ENCODE data around the gene CAMSAP1. TPM values are rescaled to one million over a fixed set of nuclear protein-coding genes. Genes with fewer than 3 reads are reported as not detected.
"Not testable (repeated sequence)": the region's sequence is repeated elsewhere in the genome, so short reads cannot be mapped to it uniquely, and the experiment has no call there.

CAMSAP1 gene
- total RNA-seq, 2 experiments from 2014 or later: 43.2 to 46.0 TPM

GRCh38 chr9:135947582-135947981 is 40.2 kb upstream of the CAMSAP1 start:
- H3K4me1 Mint-ChIP-seq (ENCODE audit: low read depth): peaks cover 4% of the 10 kb centered on the region
- H3K36me3 Mint-ChIP-seq: peaks cover 50% of the 10 kb centered on the region
- no peaks in the 10 kb centered on the region for H3K27me3 Mint-ChIP-seq
- intact Hi-C loops (cut with micrococcal nuclease): no loop called here
- ChIA-PET POLR2A (no interaction called here), CTCF (no interaction called here)
- no peaks in the 10 kb centered on the region for H3K9me3 Mint-ChIP-seq
- no peak overlapping the region for H3K4me3 Mint-ChIP-seq
- no peak for DNase-seq
- H3K27ac Mint-ChIP-seq: no peak overlapping the region

- POLR2A ChIA-PET, DNase-seq, H3K27ac Mint-ChIP-seq: not testable (repeated sequence)
Observed at GRCh38 chr9:135947105-135947504, 39.8 kb upstream of the CAMSAP1 start.

GRCh38 chr9:135946392-135946994 is 39.1 kb upstream of the CAMSAP1 start:
- ChIA-PET CTCF (no interaction called here), POLR2A (no interaction called here)
- Mint-ChIP-seq H3K36me3 (peaks cover 46% of the 10 kb centered on the region), H3K4me3 (no peak overlapping the region), H3K9me3 (no peaks in the 10 kb centered on the region), H3K27me3 (no peaks in the 10 kb centered on the region), H3K27ac (no peak overlapping the region), H3K4me1 (ENCODE audit: low read depth) (peaks cover 4% of the 10 kb centered on the region)
- no peak for DNase-seq
- intact Hi-C loops (cut with micrococcal nuclease): no loop called here

More at GRCh38 chr9:135947105-135947504, 39.8 kb upstream of the CAMSAP1 start:
- H3K4me3 Mint-ChIP-seq; H3K27me3 Mint-ChIP-seq; H3K4me1 Mint-ChIP-seq (ENCODE audit: low read depth); H3K9me3 Mint-ChIP-seq; CTCF ChIA-PET; intact Hi-C loops (cut with micrococcal nuclease): not testable (repeated sequence)
- H3K36me3 Mint-ChIP-seq: peaks cover 45% of the 10 kb centered on the region

GRCh38 chr9:135945969-135946368 is 38.6 kb upstream of the CAMSAP1 start:
- no peak overlapping the region for H3K27ac Mint-ChIP-seq
- ChIA-PET CTCF (no interaction called here), POLR2A (no interaction called here)
- no peaks in the 10 kb centered on the region for H3K27me3 Mint-ChIP-seq
- intact Hi-C loops (cut with micrococcal nuclease): no loop called here
- no peaks in the 10 kb centered on the region for H3K9me3 Mint-ChIP-seq
- H3K4me1 Mint-ChIP-seq (ENCODE audit: low read depth): peaks cover 4% of the 10 kb centered on the region
- no peak for DNase-seq
- peaks cover 46% of the 10 kb centered on the region for H3K36me3 Mint-ChIP-seq
- H3K4me3 Mint-ChIP-seq: no peak overlapping the region

GRCh38 chr9:135944444-135945252 is 37.3 kb upstream of the CAMSAP1 start:
- Mint-ChIP-seq H3K9me3 (peaks cover under 1% of the 10 kb centered on the region), H3K36me3 (peaks cover 52% of the 10 kb centered on the region), H3K4me1 (ENCODE audit: low read depth) (peaks cover 7% of the 10 kb centered on the region), H3K27me3 (no peaks in the 10 kb centered on the region), H3K27ac (no peak overlapping the region), H3K4me3 (no peak overlapping the region)
- POLR2A ChIA-PET: no interaction called here
- no peak for DNase-seq
- intact Hi-C loops (cut with micrococcal nuclease): no loop called here
- CTCF ChIA-PET: interaction anchor here (0.9 to 1.1 kb wide), 3 partner anchors 20 to 147 kb away, joined by 3 to 4 read pairs (median 3); no protein-coding TSS in a partner anchor

- H3K4me1 Mint-ChIP-seq (ENCODE audit: low read depth): peaks cover 11% of the 10 kb centered on the region
- POLR2A ChIA-PET; intact Hi-C loops (cut with micrococcal nuclease): not testable (repeated sequence)
Observed at GRCh38 chr9:135943604-135944003, 36.3 kb upstream of the CAMSAP1 start.

GRCh38 chr9:135941288-135941995 is 34.1 kb upstream of the CAMSAP1 start:
- H3K36me3 Mint-ChIP-seq: peaks cover 62% of the 10 kb centered on the region
- no peak for DNase-seq
- intact Hi-C loops (cut with micrococcal nuclease): no loop called here
- peaks cover 5% of the 10 kb centered on the region for H3K9me3 Mint-ChIP-seq
- ChIA-PET POLR2A (interaction anchor here (1.0 kb wide), 1 partner anchor 16 kb away, joined by 3 read pairs; no protein-coding TSS in a partner anchor), CTCF (no interaction called here)
- H3K27ac Mint-ChIP-seq: no peak overlapping the region
- H3K4me1 Mint-ChIP-seq (ENCODE audit: low read depth): peaks cover 13% of the 10 kb centered on the region
- no peak overlapping the region for H3K4me3 Mint-ChIP-seq
- H3K27me3 Mint-ChIP-seq: peaks cover 3% of the 10 kb centered on the region

More at GRCh38 chr9:135943604-135944003, 36.3 kb upstream of the CAMSAP1 start:
- CTCF ChIA-PET: interaction anchor here (1.1 kb wide), 1 partner anchor 19 kb away, joined by 3 read pairs; no protein-coding TSS in a partner anchor
- not testable (repeated sequence) for DNase-seq, H3K27ac Mint-ChIP-seq, H3K9me3 Mint-ChIP-seq, H3K27me3 Mint-ChIP-seq, H3K4me3 Mint-ChIP-seq
- peaks cover 52% of the 10 kb centered on the region for H3K36me3 Mint-ChIP-seq

- DNase-seq: peak; percentile 72
- CTCF ChIA-PET: interaction anchor here (0.5 kb wide), 1 partner anchor 198 kb away, joined by 3 read pairs; no protein-coding TSS in a partner anchor
- Mint-ChIP-seq H3K36me3 (peaks cover 59% of the 10 kb centered on the region), H3K27me3 (peaks cover 3% of the 10 kb centered on the region), H3K4me1 (ENCODE audit: low read depth) (peaks cover 13% of the 10 kb centered on the region), H3K27ac (peak overlapping the region; percentile 89), H3K9me3 (peaks cover 5% of the 10 kb centered on the region), H3K4me3 (peak overlapping the region; percentile 73)
- POLR2A ChIA-PET: interaction anchor here (0.7 kb wide), 1 partner anchor 14 kb away, joined by 6 read pairs; no protein-coding TSS in a partner anchor
- intact Hi-C loops (cut with micrococcal nuclease): loop anchor here (1.0 kb wide), 2 partner anchors 14 to 34 kb away; no protein-coding TSS in a partner anchor
Observed at GRCh38 chr9:135939351-135940265, 32.3 kb upstream of the CAMSAP1 start.

GRCh38 chr9:135937521-135938489 is 30.5 kb upstream of the CAMSAP1 start:
- intact Hi-C loops (cut with micrococcal nuclease): no loop called here
- H3K27ac Mint-ChIP-seq: no peak overlapping the region

GRCh38 chr9:135933114-135933513 is 25.8 kb upstream of the CAMSAP1 start:
- intact Hi-C loops (cut with micrococcal nuclease): no loop called here
- no peak for DNase-seq
- Mint-ChIP-seq H3K36me3 (peaks cover 51% of the 10 kb centered on the region), H3K27ac (no peak overlapping the region), H3K27me3 (no peaks in the 10 kb centered on the region), H3K4me1 (ENCODE audit: low read depth) (peaks cover under 1% of the 10 kb centered on the region), H3K4me3 (no peak overlapping the region), H3K9me3 (no peaks in the 10 kb centered on the region)
- POLR2A ChIA-PET: no interaction called here
- CTCF ChIA-PET: interaction anchor here (0.7 kb wide), 1 partner anchor 111 kb away, joined by 3 read pairs; no protein-coding TSS in a partner anchor

More at GRCh38 chr9:135937521-135938489, 30.5 kb upstream of the CAMSAP1 start:
- ChIA-PET POLR2A (interaction anchor here (1.1 kb wide), 1 partner anchor 12 kb away, joined by 4 read pairs; no protein-coding TSS in a partner anchor), CTCF (no interaction called here)
- no peak for DNase-seq
- peaks cover 13% of the 10 kb centered on the region for H3K4me1 Mint-ChIP-seq (ENCODE audit: low read depth)
- H3K9me3 Mint-ChIP-seq: peaks cover 5% of the 10 kb centered on the region
- no peak overlapping the region for H3K4me3 Mint-ChIP-seq
- peaks cover 3% of the 10 kb centered on the region for H3K27me3 Mint-ChIP-seq
- peaks cover 57% of the 10 kb centered on the region for H3K36me3 Mint-ChIP-seq

Data from activated CD4-positive, alpha-beta memory T cell treated with anti-CD3 and anti-CD28 coated beads for 36 hours (primary cell).